IMR-90 (cell line): ENCODE measurements around the gene CRYBG3. TPM values are rescaled to one million over a fixed set of nuclear protein-coding genes. Genes with fewer than 3 reads are reported as not detected.

ENCODE experiments used
- ATAC-seq: fragments of 200-7000 bp; cut with Tn5 transposase; 2 replicates; pipeline ENCODE4 v1.9.1; 2020; ENCODE audit warnings: low read depth, mild to moderate bottlenecking, moderate library complexity
- BruUV-seq: library from RNA; stranded (reverse); fragments of 400-500 nt; replicated peaks from 2 replicates; lab custom pipeline; 2021; lab: Mats Ljungman, UMichigan
- CTCF ChIA-PET: fragments of 300-600 bp; formaldehyde crosslinking; extraction: SDS; loops from one replicate; lab custom pipeline; 2021; ENCODE audit warnings: antibody characterized with exemption; lab: Yijun Ruan, JAX
- POLR2A ChIA-PET: fragments of 300-600 bp; sonication (Branson Sonifier 250); formaldehyde crosslinking; loops from one replicate; lab custom pipeline; 2022; ENCODE audit warnings: antibody characterized with exemption; ENCODE audit not compliant: unreplicated experiment; lab: Charles Lee
- DNase-seq: peaks from one replicate; pipeline ENCODE4 v3.0.0; 2013
- H2AFZ ChIP-seq: replicated peaks from 2 replicates; pipeline ENCODE3; 2013; ENCODE audit warnings: low read length, mild to moderate bottlenecking; ENCODE audit not compliant: poor library complexity
- H2AK5ac ChIP-seq: 2 replicates; pipeline ENCODE4 v1.6.1; 2013; ENCODE audit warnings: low read depth, low read length, inconsistent platforms
- H2AK9ac ChIP-seq: replicated peaks from 2 replicates; pipeline ENCODE3; 2013; ENCODE audit warnings: mild to moderate bottlenecking, low read depth, low read length, moderate library complexity; ENCODE audit not compliant: poor library complexity
- H2BK120ac ChIP-seq: 2 replicates; pipeline ENCODE4 v1.6.1; 2013; ENCODE audit warnings: low read depth, low read length, inconsistent platforms
- H2BK15ac ChIP-seq: 3 replicates; pipeline ENCODE4 v1.6.1; 2013; ENCODE audit warnings: low read depth, low read length, inconsistent platforms
- H2BK20ac ChIP-seq: 2 replicates; pipeline ENCODE4 v1.6.1; 2013; ENCODE audit warnings: low read depth, mild to moderate bottlenecking, inconsistent platforms, low read length, moderate library complexity
- H2BK5ac ChIP-seq: 2 replicates; pipeline ENCODE4 v1.6.1; 2013; ENCODE audit warnings: mild to moderate bottlenecking, low read depth, low read length, inconsistent platforms; ENCODE audit not compliant: poor library complexity, severe bottlenecking
- H3K14ac ChIP-seq: replicated peaks from 2 replicates; pipeline ENCODE4 v1.6.1; 2013; ENCODE audit warnings: low read depth, low read length, inconsistent platforms
- H3K18ac ChIP-seq: 2 replicates; pipeline ENCODE4 v1.6.1; 2013; ENCODE audit warnings: low read depth, low read length, control low read depth
- H3K23ac ChIP-seq: 2 replicates; pipeline ENCODE4 v1.6.1; 2013; ENCODE audit warnings: low read depth, low read length, inconsistent platforms
- H3K27ac ChIP-seq: 2 replicates; pipeline ENCODE4 v1.5.1; 2013; ENCODE audit warnings: mild to moderate bottlenecking, control low read depth, low read length; ENCODE audit not compliant: insufficient read depth
- H3K27me3 ChIP-seq: 2 replicates; pipeline ENCODE4 v1.6.1; 2013; ENCODE audit warnings: low read length; ENCODE audit not compliant: control insufficient read depth, insufficient read depth
- H3K36me3 ChIP-seq: 2 replicates; pipeline ENCODE4 v1.6.1; 2013; ENCODE audit warnings: low read length, mixed read lengths; ENCODE audit not compliant: control insufficient read depth, insufficient read depth
- H3K4ac ChIP-seq: 2 replicates; pipeline ENCODE4 v1.6.1; 2013; ENCODE audit warnings: low read depth, low read length, inconsistent platforms
- H3K4me1 ChIP-seq: 2 replicates; pipeline ENCODE4 v1.6.1; 2013; ENCODE audit warnings: low read length, mixed read lengths; ENCODE audit not compliant: control insufficient read depth, insufficient read depth
- H3K4me2 ChIP-seq: 2 replicates; pipeline ENCODE4 v1.6.1; 2013; ENCODE audit warnings: low read depth, mild to moderate bottlenecking, control low read depth, low read length, moderate library complexity
- H3K4me3 ChIP-seq: 2 replicates; pipeline ENCODE4 v1.5.1; 2013; ENCODE audit warnings: low read depth, mild to moderate bottlenecking, control low read depth, low read length, moderate library complexity; ENCODE audit not compliant: insufficient read depth
- H3K56ac ChIP-seq: 2 replicates; pipeline ENCODE4 v1.6.1; 2013; ENCODE audit warnings: low read length, inconsistent platforms; ENCODE audit not compliant: insufficient read depth; ENCODE audit errors: extremely low read depth
- H3K79me1 ChIP-seq, 2 experiments: 2 replicates each; pipeline ENCODE4 v1.6.1; 2013; ENCODE audit warnings: low read length in 2 of 2, inconsistent platforms in 1 of 2, low read depth in 1 of 2
- H3K9ac ChIP-seq: 2 replicates; pipeline ENCODE4 v1.6.1; 2013; ENCODE audit warnings: low read depth, low read length, control low read depth
- H3K9me1 ChIP-seq: 2 replicates; pipeline ENCODE4 v1.6.1; 2013; ENCODE audit warnings: low read length, inconsistent platforms; ENCODE audit not compliant: insufficient read depth
- H3K9me3 ChIP-seq: 2 replicates; pipeline ENCODE4 v1.6.1; 2013; ENCODE audit warnings: low read length; ENCODE audit not compliant: control insufficient read depth, insufficient read depth
- H4K20me1 ChIP-seq: 2 replicates; pipeline ENCODE4 v1.6.1; 2013; ENCODE audit warnings: low read length, inconsistent platforms; ENCODE audit not compliant: insufficient read depth
- H4K5ac ChIP-seq: 2 replicates; pipeline ENCODE4 v1.6.1; 2013; ENCODE audit warnings: mild to moderate bottlenecking, low read depth, low read length, control low read depth
- H4K8ac ChIP-seq, 2 experiments: 2 replicates each; pipeline ENCODE4 v1.6.1; 2013; ENCODE audit warnings: low read depth in 2 of 2, low read length in 2 of 2, control low read depth in 1 of 2, inconsistent platforms in 1 of 2
- H4K91ac ChIP-seq: 2 replicates; pipeline ENCODE4 v1.6.1; 2013; ENCODE audit warnings: low read depth, low read length, inconsistent platforms; ENCODE audit not compliant: insufficient read depth
- CEBPB ChIP-seq: IDR thresholded peaks from 2 replicates; pipeline ENCODE4 v1.6.1; 2012; ENCODE audit warnings: low read depth, low read length, improper control_type of control experiment
- CHD1 ChIP-seq: IDR thresholded peaks from 2 replicates; pipeline ENCODE4 v1.6.1; 2012; ENCODE audit warnings: low read depth, low read length, improper control_type of control experiment
- FOS ChIP-seq: fragments of 150-350 bp; IDR thresholded peaks from 2 replicates; pipeline ENCODE4 v1.6.1; 2016; ENCODE audit warnings: low read depth, low read length
- NFE2L2 ChIP-seq: fragments of 150-350 bp; IDR thresholded peaks from 2 replicates; pipeline ENCODE4 v1.6.1; 2016; ENCODE audit warnings: low read depth, mild to moderate bottlenecking, low read length
- WGBS, 2 experiments: methylation state at CpG; one replicate each; pipeline versions ENCODE4 v1.1.5 to v1.1.7; 2013; ENCODE audit warnings: missing lambda C conversion rate in 2 of 2; ENCODE audit not compliant: insufficient read length in 1 of 2; ENCODE audit errors: extremely low coverage in 2 of 2; 5-methylcytosine and 5-hydroxymethylcytosine counted together
- dilution Hi-C: fragments of 300-500 bp; cut with HindIII; formaldehyde crosslinking; loops from one replicate; pipeline ENCODE4 v1.14.3; 2018; ENCODE audit warnings: low sequenced_read_pairs; ENCODE audit not compliant: unreplicated experiment
- in situ Hi-C: fragments of 300-500 bp; cut with MboI; formaldehyde crosslinking; loops from 3 replicates; pipeline ENCODE4 v1.14.3; 2019; ENCODE audit warnings: low sequenced_read_pairs, inconsistent platforms, mixed read lengths
- intact Hi-C: fragments of 100-400 bp; cut with micrococcal nuclease; formaldehyde crosslinking; loops from 2 replicates; pipeline ENCODE4 v1.10.0; 2022
- polyA plus RNA-seq, 3 experiments: library from polyadenylated mRNA; depleted of rRNA; stranded (reverse); fragments of >200 nt; gene quantifications; 2 replicates each; pipeline ENCODE4 v1.2.3, GENCODE V29; 2012; ENCODE audit warnings: low replicate concordance in 1 of 3
- total RNA-seq: library from RNA; depleted of rRNA; stranded (reverse); fragments of >200 nt; gene quantifications from 2 replicates; pipeline ENCODE4 v1.2.3, GENCODE V29; 2012

CRYBG3 gene
- total and polyA plus RNA-seq, 2 of the 4 experiments (the other 2 are of a cell fraction): 4.9 to 26.2 TPM

DNA sequence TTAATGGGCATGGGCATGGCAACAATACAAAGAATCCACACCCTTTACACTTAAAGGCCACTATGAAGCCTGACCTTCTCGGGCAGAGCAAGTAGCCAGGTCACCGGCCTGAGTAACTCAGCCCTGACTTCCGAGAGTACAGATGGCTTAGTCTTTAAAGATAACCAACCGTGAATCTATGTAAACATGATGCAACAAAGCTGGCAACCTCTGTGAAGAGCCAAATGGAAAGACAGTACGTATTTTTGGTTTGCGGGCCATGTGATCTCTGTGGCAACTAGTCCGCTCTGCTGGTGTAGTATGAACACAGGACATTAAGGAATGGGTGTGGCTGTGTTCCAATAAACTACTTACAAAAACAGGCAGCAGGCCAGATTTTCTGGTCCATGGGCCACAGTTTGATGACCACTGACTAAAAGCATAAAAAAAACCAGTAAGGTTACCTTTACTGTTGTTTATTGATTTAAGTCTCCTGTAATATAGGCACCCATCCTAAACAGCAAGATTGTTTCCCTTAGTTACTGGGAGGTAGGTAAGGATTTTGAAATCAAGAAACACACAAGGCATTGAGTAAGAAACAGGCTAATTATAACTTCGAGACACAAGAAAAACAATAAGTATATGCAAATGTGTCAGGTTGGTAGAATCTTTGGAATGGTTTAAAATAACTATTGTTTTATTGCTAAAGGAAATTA is 136.0 kb downstream of the CRYBG3 start (continued):
- TF ChIP-seq NFE2L2: no peak

DNA sequence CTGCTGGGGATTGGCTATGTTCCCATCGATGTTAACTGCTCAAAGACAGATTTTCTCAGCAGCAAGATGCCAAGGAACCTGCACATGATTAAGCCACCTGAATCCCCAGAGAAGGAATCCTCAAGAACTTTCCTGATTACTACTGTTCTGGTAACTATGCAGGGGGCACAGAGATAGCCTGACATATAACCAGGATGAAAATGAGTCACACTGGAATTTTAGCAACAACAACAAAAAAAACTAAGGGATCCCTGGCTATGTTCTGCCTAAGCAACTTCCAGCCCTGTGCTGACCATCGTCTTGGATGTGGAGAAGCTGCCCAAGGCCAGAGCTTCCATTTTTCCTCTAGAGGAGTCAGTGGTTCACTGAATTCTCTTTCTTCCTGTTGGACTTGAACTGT is 136.6 kb downstream of the CRYBG3 start:
- WGBS, 2 experiments: 100% methylated on average over 1 of the region's 2 CpGs; no CpG with 5 or more reads in 1 of the 2 experiments
- Histone ChIP-seq H4K5ac (no peak overlapping the region), H2AFZ (no peak overlapping the region), H4K91ac (no peak overlapping the region), H3K18ac (no peak overlapping the region), H2BK15ac (no peak overlapping the region), H3K9ac (no peak overlapping the region), H3K23ac (no peak overlapping the region), H2AK5ac (no peak overlapping the region), H2BK120ac (no peak overlapping the region), H3K4me3 (no peak overlapping the region), H3K4me2 (0 out of 2 replicates have a peak overlapping the region, but pooled peaks have one; percentile 23), H3K4ac (no peak overlapping the region), H2AK9ac (no peak overlapping the region), H4K20me1 (no peaks in the 10 kb centered on the region), H2BK20ac (no peak overlapping the region), H3K27ac (no peak overlapping the region), H3K9me1 (peaks cover 12% of the 10 kb centered on the region; the same call in 1 of the 2 replicates), H3K4me1 (peaks cover 9% of the 10 kb centered on the region), H3K79me1 (peaks cover 2 to 13% of the 10 kb centered on the region in 2 experiments; a peak in 2 of 4 replicates), H4K8ac (0 out of 4 replicates have a peak overlapping the region, but pooled peaks of 1 of the 2 experiments have one; percentile 2), H2BK5ac (no peak overlapping the region), H3K27me3 (no peaks in the 10 kb centered on the region), H3K36me3 (peaks cover 17% of the 10 kb centered on the region), H3K9me3 (no peaks in the 10 kb centered on the region), H3K56ac (no peak overlapping the region), H3K14ac (no peak overlapping the region)
- dilution Hi-C loops: no loop called here
- intact Hi-C loops: no loop called here
- CTCF ChIA-PET: no interaction called here
- POLR2A ChIA-PET: no interaction called here
- no TSS peak for BruUV-seq
- TF ChIP-seq CEBPB: no peak
- TF ChIP-seq NFE2L2: no peak
- TF ChIP-seq FOS: peak; percentile 18; the same call in 1 of the 2 replicates
- TF ChIP-seq CHD1: no peak
- in situ Hi-C loops: no loop called here
- ATAC-seq (peak; percentile 96; the same call in 1 of the 2 replicates), DNase-seq (peak; percentile 52)
